ENCODE results near the gene DDX50.
"Not testable (repeated sequence)": the region's sequence is repeated elsewhere in the genome, so short reads cannot be mapped to it uniquely, and the experiment has no call there.

Gene DDX50

DNA sequence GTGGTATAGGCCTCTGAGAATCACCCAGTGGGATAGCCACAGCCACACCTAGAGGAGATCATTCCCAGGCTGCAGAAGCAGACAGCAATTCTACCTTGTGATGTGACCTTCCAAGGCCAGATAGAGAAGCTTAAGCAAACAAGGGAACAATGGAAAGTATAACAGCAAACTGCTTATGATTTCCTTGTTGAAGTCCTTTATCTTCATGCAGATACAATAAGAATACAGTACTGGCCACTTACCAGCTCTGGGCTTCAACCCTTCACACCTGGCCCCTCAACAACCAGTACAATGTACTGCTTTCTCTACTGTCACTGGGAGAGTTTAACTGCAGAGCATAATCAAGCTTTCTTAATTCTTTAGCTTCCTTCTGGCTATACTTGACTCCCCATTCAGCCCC lies 22.6 kb upstream of the DDX50 start:
- H3K36me3 Mint-ChIP-seq (ENCODE audit: low read depth) = no peaks in the 10 kb centered on the region
- no peak overlapping the region for H3K27ac Mint-ChIP-seq
- no peaks in the 10 kb centered on the region for H3K9me3 Mint-ChIP-seq
- no peaks in the 10 kb centered on the region for H3K4me1 Mint-ChIP-seq (ENCODE audit: low read depth)
- intact Hi-C loops (cut with micrococcal nuclease) = no loop called here
- peaks cover 1% of the 10 kb centered on the region for H3K27me3 Mint-ChIP-seq
- H3K4me3 Mint-ChIP-seq = no peak overlapping the region

DNA sequence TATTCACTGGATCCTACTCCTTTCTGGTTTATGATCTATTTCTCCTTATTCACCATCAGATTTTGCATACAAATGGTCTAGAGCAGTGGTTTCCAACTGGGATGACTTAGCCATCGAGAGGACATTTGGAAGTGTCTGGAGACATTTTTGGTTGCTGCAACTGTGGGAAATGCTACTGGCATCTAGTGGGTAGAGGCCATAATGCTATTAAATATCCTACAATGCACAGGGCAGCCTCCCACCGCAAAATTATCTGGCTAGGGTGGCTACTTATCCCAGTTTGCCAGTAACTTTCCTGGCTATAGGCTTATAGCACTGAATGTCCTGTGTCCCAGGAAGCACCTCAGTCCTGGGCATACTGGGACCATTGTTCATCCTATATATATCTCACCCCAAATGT lies 21.5 kb upstream of the DDX50 start:
- H3K4me3 Mint-ChIP-seq = no peak overlapping the region
- intact Hi-C loops (cut with micrococcal nuclease) = no loop called here
- no peaks in the 10 kb centered on the region for H3K9me3 Mint-ChIP-seq
- H3K27me3 Mint-ChIP-seq = peaks cover 1% of the 10 kb centered on the region
- H3K4me1 Mint-ChIP-seq (ENCODE audit: low read depth) = no peaks in the 10 kb centered on the region
- no peaks in the 10 kb centered on the region for H3K36me3 Mint-ChIP-seq (ENCODE audit: low read depth)
- no peak overlapping the region for H3K27ac Mint-ChIP-seq

DNA sequence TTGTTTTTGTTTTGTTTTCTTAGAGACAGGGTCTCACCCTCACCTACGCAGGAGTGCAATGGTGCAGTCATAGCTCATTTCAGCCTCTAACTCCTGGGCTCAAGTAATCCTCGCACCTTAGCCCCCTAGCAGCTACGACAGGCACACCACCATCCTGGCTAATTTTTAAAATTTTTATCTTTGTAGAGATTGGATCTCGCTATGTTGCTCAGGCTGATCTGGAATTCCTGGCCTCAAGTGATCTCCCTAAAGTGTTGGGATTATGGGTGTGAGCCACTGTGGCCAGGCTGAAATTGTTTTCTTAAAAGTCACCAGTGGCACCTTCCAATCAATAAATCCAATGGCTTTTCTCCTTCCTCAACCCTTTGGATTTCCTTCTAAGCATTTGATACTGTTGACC lies 20.9 kb upstream of the DDX50 start:
- H3K4me1 Mint-ChIP-seq (ENCODE audit: low read depth) = no peaks in the 10 kb centered on the region
- intact Hi-C loops (cut with micrococcal nuclease) = no loop called here
- H3K4me3 Mint-ChIP-seq = no peak overlapping the region
- H3K36me3 Mint-ChIP-seq (ENCODE audit: low read depth) = no peaks in the 10 kb centered on the region
- peaks cover 1% of the 10 kb centered on the region for H3K27me3 Mint-ChIP-seq
- H3K9me3 Mint-ChIP-seq = no peaks in the 10 kb centered on the region
- H3K27ac Mint-ChIP-seq = no peak overlapping the region

DNA sequence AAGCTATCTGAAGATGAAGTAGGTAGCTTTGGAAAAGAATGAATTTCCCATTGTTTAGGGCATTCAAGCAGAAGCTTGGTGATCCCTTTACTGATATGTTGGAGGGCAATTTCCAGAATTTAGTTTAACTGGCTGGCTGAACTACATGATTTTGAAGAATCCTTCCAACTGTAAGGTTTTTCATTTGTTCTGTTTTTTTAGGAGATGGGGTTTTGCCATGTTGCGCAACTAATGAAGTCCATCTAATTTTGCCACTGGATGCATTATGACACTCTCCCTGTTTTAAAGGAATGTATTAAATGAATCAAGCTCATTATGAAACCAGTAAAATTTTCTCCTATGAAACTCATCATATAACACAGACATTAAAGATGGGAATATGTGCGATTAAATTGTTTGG lies 6.1 kb upstream of the DDX50 start:
- intact Hi-C loops (cut with micrococcal nuclease) = loop anchor here (10.0 kb wide), 2 partner anchors 100 to 1110 kb away; no protein-coding TSS in a partner anchor

DNA sequence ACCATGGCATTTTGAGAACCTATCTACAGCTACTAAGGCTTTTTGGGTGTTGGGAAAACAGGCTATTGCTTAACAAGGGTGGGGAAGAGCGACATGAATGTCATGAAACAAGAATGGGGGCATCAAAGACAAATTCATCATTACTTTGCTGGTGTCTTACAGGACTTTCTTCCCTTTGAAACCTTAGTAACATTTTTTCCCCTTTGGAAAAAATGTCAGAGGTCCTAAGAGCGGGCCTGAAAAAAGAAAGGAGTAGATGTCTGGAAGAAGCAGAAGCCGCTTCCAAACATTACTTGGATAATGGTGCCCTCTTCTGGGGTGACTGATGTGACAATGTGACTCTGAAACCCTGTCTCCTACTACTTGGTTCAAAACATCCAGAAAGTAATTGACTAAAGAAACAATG lies 3.8 kb upstream of the DDX50 start:
- H3K27me3 Mint-ChIP-seq = peaks cover 8% of the 10 kb centered on the region
- no peak overlapping the region for H3K4me3 Mint-ChIP-seq
- intact Hi-C loops (cut with micrococcal nuclease) = loop anchor here (2.0 to 10.0 kb wide), 3 partner anchors 103 to 1113 kb away; no protein-coding TSS in a partner anchor
- no peak overlapping the region for H3K27ac Mint-ChIP-seq
- peaks cover 12% of the 10 kb centered on the region for H3K36me3 Mint-ChIP-seq (ENCODE audit: low read depth)
- H3K4me1 Mint-ChIP-seq (ENCODE audit: low read depth) = peaks cover 15% of the 10 kb centered on the region
- no peaks in the 10 kb centered on the region for H3K9me3 Mint-ChIP-seq

More for the DNA sequence above, 6.1 kb upstream of the DDX50 start:
- Mint-ChIP-seq H3K9me3 (no peaks in the 10 kb centered on the region), H3K27ac (no peak overlapping the region), H3K36me3 (ENCODE audit: low read depth) (no peaks in the 10 kb centered on the region), H3K27me3 (peaks cover 8% of the 10 kb centered on the region), H3K4me3 (no peak overlapping the region), H3K4me1 (ENCODE audit: low read depth) (peaks cover 2% of the 10 kb centered on the region)

DNA sequence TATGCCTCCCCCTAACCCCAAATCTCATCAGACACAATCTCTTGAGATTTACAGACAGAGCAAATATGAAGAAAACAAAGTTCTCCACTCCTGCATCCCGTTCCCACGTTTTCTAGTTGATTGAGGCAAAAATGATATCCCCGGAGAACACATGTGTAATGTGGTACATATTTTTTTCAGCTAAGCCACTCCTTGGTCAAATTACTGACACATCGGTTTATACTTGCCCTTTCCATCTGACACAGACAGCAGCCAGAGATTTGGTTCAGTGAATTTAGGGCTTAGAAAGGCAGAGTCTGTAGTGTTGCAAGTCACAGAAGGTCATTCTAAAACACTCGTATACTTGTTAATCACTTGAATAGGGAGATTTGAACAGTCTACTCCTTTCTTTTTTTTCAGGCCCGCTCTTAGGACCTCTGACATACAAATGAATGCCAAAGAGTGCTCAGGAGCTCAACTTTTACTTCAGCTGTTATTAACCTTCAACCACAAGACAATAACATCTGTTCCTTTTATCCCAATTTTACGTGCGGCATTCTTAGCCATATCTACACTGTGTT lies 1.8 kb upstream of the DDX50 start:
- Mint-ChIP-seq H3K9me3 (no peaks in the 10 kb centered on the region), H3K27me3 (peaks cover 8% of the 10 kb centered on the region), H3K27ac (no peak overlapping the region), H3K4me3 (no peak overlapping the region), H3K4me1 (ENCODE audit: low read depth) (peaks cover 28% of the 10 kb centered on the region), H3K36me3 (ENCODE audit: low read depth) (peaks cover 20% of the 10 kb centered on the region)
- intact Hi-C loops (cut with micrococcal nuclease) = loop anchor here (10.0 kb wide), 2 partner anchors 104 to 1114 kb away; no protein-coding TSS in a partner anchor

DNA sequence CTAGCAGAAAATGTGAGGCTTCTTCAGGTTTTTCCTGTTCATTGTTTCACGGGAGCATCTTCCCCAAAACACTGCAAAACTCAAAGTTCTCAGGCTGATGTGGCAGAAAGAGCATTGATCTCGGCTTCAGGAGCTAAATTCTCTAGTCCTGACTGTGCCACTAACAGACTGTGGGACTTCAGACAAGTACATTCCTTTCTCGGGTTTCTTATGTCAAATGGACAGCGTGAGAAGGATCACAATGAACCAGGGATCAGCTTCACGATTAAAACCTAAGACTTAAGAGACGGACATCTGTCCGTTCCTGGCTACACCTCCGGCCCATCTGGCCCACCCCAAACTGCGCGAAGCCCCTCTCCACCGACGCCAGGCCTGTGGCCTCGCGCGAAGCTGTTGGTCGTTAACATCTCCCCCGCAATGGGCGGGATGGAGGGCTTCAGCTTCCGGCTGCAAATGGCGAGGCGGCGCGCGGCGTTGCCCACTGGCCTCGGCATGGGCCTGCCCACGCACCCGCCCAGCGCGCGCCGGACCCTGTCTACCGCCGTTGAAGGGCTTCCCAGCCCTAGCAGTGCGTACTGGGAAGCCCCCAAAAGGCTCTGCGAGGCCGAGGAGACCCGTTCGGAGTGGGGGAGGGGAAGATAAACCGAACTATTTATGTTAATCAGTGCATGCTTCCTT lies 549 bp upstream of the DDX50 start:
- peak overlapping the region; percentile 99 for H3K27ac Mint-ChIP-seq
- no peaks in the 10 kb centered on the region for H3K9me3 Mint-ChIP-seq
- peaks cover 8% of the 10 kb centered on the region for H3K27me3 Mint-ChIP-seq
- H3K4me1 Mint-ChIP-seq (ENCODE audit: low read depth) = peaks cover 31% of the 10 kb centered on the region
- H3K4me3 Mint-ChIP-seq = peak overlapping the region; percentile 97
- intact Hi-C loops (cut with micrococcal nuclease) = loop anchor here (5.0 to 10.0 kb wide), 4 partner anchors 57 to 566 kb away; partner anchors contain the start of genes DDX21, HNRNPH3, PBLD and RUFY2
- peaks cover 23% of the 10 kb centered on the region for H3K36me3 Mint-ChIP-seq (ENCODE audit: low read depth)

DNA sequence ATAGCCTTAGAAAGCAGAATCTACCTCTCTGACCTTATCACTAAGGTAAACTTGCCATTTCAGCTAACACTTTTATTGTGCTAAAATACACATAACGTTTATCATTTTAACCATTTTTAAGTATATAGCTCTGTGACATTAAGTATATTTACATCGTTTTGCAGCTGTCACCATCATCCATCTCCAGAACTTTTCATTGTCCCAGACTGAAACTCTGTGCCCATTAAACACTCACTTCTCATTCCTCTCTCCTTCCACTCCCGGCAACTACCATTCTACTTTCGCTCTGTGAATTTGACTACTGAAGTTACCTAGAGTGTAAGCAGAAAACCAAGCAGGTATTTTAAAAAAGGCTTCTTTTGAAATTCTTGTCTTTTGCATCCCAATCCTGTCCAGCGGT lies 1.3 kb downstream of the DDX50 start:
- intact Hi-C loops (cut with micrococcal nuclease) = loop anchor here (5.0 to 10.0 kb wide), 4 partner anchors 55 to 568 kb away; partner anchors contain the start of genes DDX21, HNRNPH3, PBLD and RUFY2
- peaks cover 6% of the 10 kb centered on the region for H3K27me3 Mint-ChIP-seq
- peaks cover 37% of the 10 kb centered on the region for H3K36me3 Mint-ChIP-seq (ENCODE audit: low read depth)
- H3K9me3 Mint-ChIP-seq = no peaks in the 10 kb centered on the region
- peaks cover 38% of the 10 kb centered on the region for H3K4me1 Mint-ChIP-seq (ENCODE audit: low read depth)
- H3K4me3 Mint-ChIP-seq = no peak overlapping the region
- H3K27ac Mint-ChIP-seq = no peak overlapping the region

DNA sequence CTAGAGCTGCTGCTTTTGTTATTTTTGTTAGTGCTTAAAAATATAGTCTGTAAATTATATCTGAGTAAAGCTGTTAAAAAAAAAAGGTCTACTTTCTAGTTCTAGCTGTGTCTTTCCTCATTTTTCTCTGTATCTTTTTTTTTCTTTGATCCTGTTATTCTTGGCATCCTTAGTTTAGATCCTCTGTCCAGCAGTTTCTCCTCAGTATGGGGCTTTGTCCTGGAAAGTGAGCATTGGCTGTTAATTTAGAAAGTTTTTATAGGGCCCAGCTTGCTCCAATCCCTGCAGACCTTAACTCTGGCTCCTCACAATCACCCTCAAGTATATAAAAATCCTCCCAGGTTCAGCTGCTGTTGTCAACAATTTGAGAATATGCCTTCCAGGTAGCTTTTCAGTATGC lies 23.5 kb downstream of the DDX50 start:
- H3K27me3 Mint-ChIP-seq = no peaks in the 10 kb centered on the region
- H3K4me1 Mint-ChIP-seq (ENCODE audit: low read depth) = no peaks in the 10 kb centered on the region
- no peak overlapping the region for H3K4me3 Mint-ChIP-seq
- peaks cover 72% of the 10 kb centered on the region for H3K36me3 Mint-ChIP-seq (ENCODE audit: low read depth)
- H3K27ac Mint-ChIP-seq = peak overlapping the region; percentile 8
- no peaks in the 10 kb centered on the region for H3K9me3 Mint-ChIP-seq
- intact Hi-C loops (cut with micrococcal nuclease) = no loop called here

DNA sequence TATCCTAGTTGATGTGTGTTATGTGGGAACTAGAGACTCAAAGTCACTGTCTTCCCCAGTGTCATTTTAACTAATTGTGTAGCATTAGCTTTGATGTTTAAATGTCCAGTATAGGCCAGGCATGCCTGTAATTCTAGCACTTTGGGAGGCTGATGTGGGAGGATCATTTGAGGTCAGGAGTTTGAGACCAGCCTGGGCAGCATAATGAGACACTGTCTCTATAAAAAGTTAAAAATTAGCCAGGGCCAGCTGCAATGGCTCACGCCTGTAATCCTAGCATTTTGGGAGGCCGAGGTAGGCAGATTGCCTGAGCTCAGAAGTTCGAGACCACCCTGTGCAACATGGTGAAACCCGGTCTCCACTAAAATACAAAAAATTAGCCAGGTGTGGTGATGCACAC lies 24.4 kb downstream of the DDX50 start:
- intact Hi-C loops (cut with micrococcal nuclease) = loop anchor here (5.0 kb wide), 1 partner anchor 283 kb away; no protein-coding TSS in a partner anchor
- H3K9me3 Mint-ChIP-seq = no peaks in the 10 kb centered on the region
- no peaks in the 10 kb centered on the region for H3K27me3 Mint-ChIP-seq

DNA sequence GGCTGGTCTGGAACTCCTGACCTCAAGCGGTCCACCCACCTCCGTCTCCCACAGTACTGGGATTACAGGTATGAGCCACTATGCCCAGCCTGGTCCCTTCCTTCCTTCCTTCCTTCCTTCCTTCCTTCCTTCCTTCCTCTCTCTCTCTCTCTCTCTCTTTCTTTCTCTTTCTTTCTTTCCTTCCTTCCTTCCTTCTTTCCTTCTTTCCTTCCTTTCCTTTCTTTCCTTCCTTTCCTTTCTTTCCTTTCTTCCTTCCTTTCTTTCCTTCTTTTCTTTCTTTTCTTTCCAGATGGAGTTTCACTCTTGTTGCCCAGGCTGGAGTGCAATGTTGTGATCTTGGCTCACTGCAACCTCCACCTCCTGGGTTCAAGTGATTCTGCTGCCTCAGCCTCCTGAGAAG lies 28.0 kb downstream of the DDX50 start:
- H3K4me3 Mint-ChIP-seq; H3K4me1 Mint-ChIP-seq (ENCODE audit: low read depth); H3K27ac Mint-ChIP-seq; H3K27me3 Mint-ChIP-seq; H3K9me3 Mint-ChIP-seq: not testable (repeated sequence)
- intact Hi-C loops (cut with micrococcal nuclease) = loop anchor here (5.0 kb wide), 1 partner anchor 287 kb away; no protein-coding TSS in a partner anchor
- peaks cover 68% of the 10 kb centered on the region for H3K36me3 Mint-ChIP-seq (ENCODE audit: low read depth)

More for the DNA sequence above, 24.4 kb downstream of the DDX50 start:
- Mint-ChIP-seq H3K36me3 (ENCODE audit: low read depth) (peaks cover 72% of the 10 kb centered on the region), H3K27ac (no peak overlapping the region), H3K4me1 (ENCODE audit: low read depth) (no peaks in the 10 kb centered on the region), H3K4me3 (no peak overlapping the region)

DNA sequence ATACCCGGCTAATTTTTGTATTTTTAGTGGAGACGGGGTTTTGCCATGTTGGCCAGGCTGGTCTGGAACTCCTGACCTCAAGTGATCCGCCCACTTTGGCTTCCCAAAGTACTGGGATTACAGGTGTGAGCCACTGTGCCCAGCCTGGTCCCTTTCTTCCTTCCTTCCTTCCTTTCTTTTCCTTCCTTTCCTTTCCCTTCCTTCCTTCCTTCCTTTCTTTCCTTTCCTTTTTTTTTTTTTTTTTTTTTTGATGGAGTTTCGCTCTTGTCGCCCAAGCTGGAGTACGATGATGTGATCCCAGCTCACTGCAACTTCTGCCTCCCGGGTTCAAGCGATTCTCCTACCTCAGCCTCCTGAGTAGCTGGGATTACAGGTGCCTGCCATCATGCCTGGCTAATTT lies 28.8 kb downstream of the DDX50 start:
- not testable (repeated sequence) for H3K4me3 Mint-ChIP-seq; H3K9me3 Mint-ChIP-seq; H3K4me1 Mint-ChIP-seq (ENCODE audit: low read depth); H3K27ac Mint-ChIP-seq; H3K27me3 Mint-ChIP-seq
- H3K36me3 Mint-ChIP-seq (ENCODE audit: low read depth) = peaks cover 60% of the 10 kb centered on the region
- intact Hi-C loops (cut with micrococcal nuclease) = loop anchor here (5.0 kb wide), 1 partner anchor 288 kb away; no protein-coding TSS in a partner anchor

DNA sequence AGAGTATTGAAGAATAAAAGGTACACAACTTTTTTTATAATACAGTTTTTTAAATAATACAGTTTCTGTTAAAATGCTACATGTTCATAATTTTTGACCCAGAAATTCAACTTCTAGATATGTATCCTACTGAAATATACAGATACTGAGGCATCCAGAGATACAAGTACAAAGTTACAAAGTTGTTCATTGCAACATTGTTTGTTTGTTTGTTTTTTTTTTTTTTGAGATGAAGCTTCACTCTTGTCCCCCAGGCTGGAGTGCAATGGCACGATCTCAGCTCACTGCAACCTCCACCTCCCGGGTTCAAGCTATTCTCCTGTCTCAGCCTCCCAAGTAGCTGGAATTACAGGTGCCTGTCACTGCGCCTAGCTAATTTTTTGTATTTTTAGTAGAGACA lies 31.7 kb downstream of the DDX50 start:
- H3K27ac Mint-ChIP-seq; H3K4me1 Mint-ChIP-seq (ENCODE audit: low read depth); H3K9me3 Mint-ChIP-seq; intact Hi-C loops (cut with micrococcal nuclease); H3K27me3 Mint-ChIP-seq; H3K4me3 Mint-ChIP-seq: not testable (repeated sequence)
- H3K36me3 Mint-ChIP-seq (ENCODE audit: low read depth) = peaks cover 69% of the 10 kb centered on the region

DNA sequence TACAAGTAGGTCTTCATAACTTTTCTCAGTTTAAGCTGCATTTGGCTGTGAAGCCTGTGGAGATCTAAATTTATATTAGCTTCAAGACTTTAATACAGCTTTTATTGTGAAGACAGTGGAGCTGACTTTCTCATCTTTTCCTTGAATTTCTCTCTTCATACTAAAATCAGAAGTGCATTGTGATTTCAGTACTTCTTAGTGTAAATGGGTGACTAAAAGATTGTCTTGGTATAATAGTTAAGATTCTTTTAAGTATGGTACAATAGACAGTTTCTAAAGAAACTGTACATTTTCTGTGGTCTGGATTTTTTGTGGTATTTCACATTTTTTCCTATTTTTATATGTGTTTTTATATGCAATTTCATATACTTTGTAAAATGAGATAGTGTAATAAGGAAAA lies 33.9 kb downstream of the DDX50 start:
- H3K4me3 Mint-ChIP-seq = no peak overlapping the region
- H3K4me1 Mint-ChIP-seq (ENCODE audit: low read depth) = no peaks in the 10 kb centered on the region
- H3K27ac Mint-ChIP-seq = no peak overlapping the region
- H3K27me3 Mint-ChIP-seq = no peaks in the 10 kb centered on the region
- no peaks in the 10 kb centered on the region for H3K9me3 Mint-ChIP-seq
- H3K36me3 Mint-ChIP-seq (ENCODE audit: low read depth) = peaks cover 72% of the 10 kb centered on the region
- intact Hi-C loops (cut with micrococcal nuclease) = no loop called here

Measured in dendritic cell treated with granulocyte-macrophage colony-stimulating factor and Interleukin-4, amounts not matched to agents 40 ng/mL and 50 ng/mL, for 4 days (primary cell).